ENCODE results near the gene EGLN1.
A peak's percentile ranks its signal among the peaks of the same experiment; 100 is the strongest.
"Not testable (repeated sequence)": the region's sequence is repeated elsewhere in the genome, so short reads cannot be mapped to it uniquely, and the experiment has no call there.

Gene EGLN1

GRCh38 chr1:231431665-231432415 is 9.8 kb upstream of the EGLN1 start:
- Mint-ChIP-seq H3K27ac (no peak overlapping the region), H3K27me3 (peaks cover 38% of the 10 kb centered on the region), H3K9me3 (no peaks in the 10 kb centered on the region), H3K36me3 (ENCODE audit: low read depth) (no peaks in the 10 kb centered on the region), H3K4me1 (ENCODE audit: low read depth) (no peaks in the 10 kb centered on the region), H3K4me3 (no peak overlapping the region)
- no peak for DNase-seq

GRCh38 chr1:231430678-231431352 is 8.7 kb upstream of the EGLN1 start:
- H3K36me3 Mint-ChIP-seq (ENCODE audit: low read depth); H3K9me3 Mint-ChIP-seq; H3K4me1 Mint-ChIP-seq (ENCODE audit: low read depth); DNase-seq; H3K27ac Mint-ChIP-seq; H3K4me3 Mint-ChIP-seq: not testable (repeated sequence)
- peaks cover 32% of the 10 kb centered on the region for H3K27me3 Mint-ChIP-seq

GRCh38 chr1:231428377-231428776 is 6.3 kb upstream of the EGLN1 start:
- H3K36me3 Mint-ChIP-seq (ENCODE audit: low read depth) = no peaks in the 10 kb centered on the region

GRCh38 chr1:231424950-231425805 is 3.1 kb upstream of the EGLN1 start:
- H3K4me1 Mint-ChIP-seq (ENCODE audit: low read depth) = peaks cover 10% of the 10 kb centered on the region
- H3K4me3 Mint-ChIP-seq = no peak overlapping the region

More at GRCh38 chr1:231428377-231428776, 6.3 kb upstream of the EGLN1 start:
- DNase-seq = no peak
- peaks cover 28% of the 10 kb centered on the region for H3K27me3 Mint-ChIP-seq
- H3K9me3 Mint-ChIP-seq = no peaks in the 10 kb centered on the region
- no peak overlapping the region for H3K27ac Mint-ChIP-seq
- no peak overlapping the region for H3K4me3 Mint-ChIP-seq
- H3K4me1 Mint-ChIP-seq (ENCODE audit: low read depth) = peaks cover 1% of the 10 kb centered on the region

GRCh38 chr1:231423648-231424047 is 1.6 kb upstream of the EGLN1 start:
- H3K4me1 Mint-ChIP-seq (ENCODE audit: low read depth) = peaks cover 24% of the 10 kb centered on the region
- DNase-seq = no peak
- peaks cover 4% of the 10 kb centered on the region for H3K27me3 Mint-ChIP-seq
- H3K9me3 Mint-ChIP-seq = no peaks in the 10 kb centered on the region
- peaks cover 21% of the 10 kb centered on the region for H3K36me3 Mint-ChIP-seq (ENCODE audit: low read depth)
- no peak overlapping the region for H3K27ac Mint-ChIP-seq
- H3K4me3 Mint-ChIP-seq = no peak overlapping the region

More at GRCh38 chr1:231424950-231425805, 3.1 kb upstream of the EGLN1 start:
- DNase-seq = no peak
- H3K9me3 Mint-ChIP-seq = no peaks in the 10 kb centered on the region
- no peak overlapping the region for H3K27ac Mint-ChIP-seq
- peaks cover 16% of the 10 kb centered on the region for H3K27me3 Mint-ChIP-seq
- H3K36me3 Mint-ChIP-seq (ENCODE audit: low read depth) = peaks cover 10% of the 10 kb centered on the region

GRCh38 chr1:231422798-231423309 is 767 bp upstream of the EGLN1 start:
- Mint-ChIP-seq H3K27ac (peak overlapping the region; percentile 93), H3K4me1 (ENCODE audit: low read depth) (peaks cover 32% of the 10 kb centered on the region), H3K36me3 (ENCODE audit: low read depth) (peaks cover 28% of the 10 kb centered on the region), H3K27me3 (no peaks in the 10 kb centered on the region), H3K9me3 (no peaks in the 10 kb centered on the region), H3K4me3 (peak overlapping the region; percentile 80)
- no peak for DNase-seq

- H3K27me3 Mint-ChIP-seq = no peaks in the 10 kb centered on the region
- peak overlapping the region; percentile 79 for H3K4me3 Mint-ChIP-seq
- H3K9me3 Mint-ChIP-seq = no peaks in the 10 kb centered on the region
- DNase-seq = no peak
- H3K36me3 Mint-ChIP-seq (ENCODE audit: low read depth) = peaks cover 33% of the 10 kb centered on the region
- peaks cover 45% of the 10 kb centered on the region for H3K4me1 Mint-ChIP-seq (ENCODE audit: low read depth)
- H3K27ac Mint-ChIP-seq = peak overlapping the region; percentile 72
Measured at GRCh38 chr1:231421546-231421970, 529 bp downstream of the EGLN1 start.

- peak; percentile 66 for DNase-seq
- H3K27ac Mint-ChIP-seq = peak overlapping the region; percentile 91
- H3K9me3 Mint-ChIP-seq = no peaks in the 10 kb centered on the region
- peaks cover 46% of the 10 kb centered on the region for H3K4me1 Mint-ChIP-seq (ENCODE audit: low read depth)
- no peaks in the 10 kb centered on the region for H3K27me3 Mint-ChIP-seq
- H3K4me3 Mint-ChIP-seq = peak overlapping the region; percentile 81
- peaks cover 34% of the 10 kb centered on the region for H3K36me3 Mint-ChIP-seq (ENCODE audit: low read depth)
Measured at GRCh38 chr1:231420959-231421545, 1.0 kb downstream of the EGLN1 start.

- H3K27ac Mint-ChIP-seq = peak overlapping the region; percentile 91
- H3K4me1 Mint-ChIP-seq (ENCODE audit: low read depth) = peaks cover 48% of the 10 kb centered on the region
- no peak for DNase-seq
- no peaks in the 10 kb centered on the region for H3K27me3 Mint-ChIP-seq
- H3K9me3 Mint-ChIP-seq = no peaks in the 10 kb centered on the region
- peaks cover 36% of the 10 kb centered on the region for H3K36me3 Mint-ChIP-seq (ENCODE audit: low read depth)
- H3K4me3 Mint-ChIP-seq = peak overlapping the region; percentile 81
Measured at GRCh38 chr1:231420299-231420958, 1.7 kb downstream of the EGLN1 start.

GRCh38 chr1:231419738-231420298 is 2.3 kb downstream of the EGLN1 start:
- DNase-seq = no peak
- Mint-ChIP-seq H3K4me1 (ENCODE audit: low read depth) (peaks cover 51% of the 10 kb centered on the region), H3K27ac (peak overlapping the region; percentile 22), H3K27me3 (no peaks in the 10 kb centered on the region), H3K4me3 (peak overlapping the region; percentile 81), H3K36me3 (ENCODE audit: low read depth) (peaks cover 38% of the 10 kb centered on the region), H3K9me3 (no peaks in the 10 kb centered on the region)

GRCh38 chr1:231419147-231419546 is 2.9 kb downstream of the EGLN1 start:
- no peak for DNase-seq
- Mint-ChIP-seq H3K4me1 (ENCODE audit: low read depth) (peaks cover 56% of the 10 kb centered on the region), H3K9me3 (no peaks in the 10 kb centered on the region), H3K27me3 (no peaks in the 10 kb centered on the region), H3K4me3 (peak overlapping the region; percentile 81), H3K36me3 (ENCODE audit: low read depth) (peaks cover 41% of the 10 kb centered on the region), H3K27ac (no peak overlapping the region)

- Mint-ChIP-seq H3K4me3 (peak overlapping the region; percentile 81), H3K27ac (no peak overlapping the region), H3K9me3 (no peaks in the 10 kb centered on the region), H3K36me3 (ENCODE audit: low read depth) (peaks cover 46% of the 10 kb centered on the region), H3K4me1 (ENCODE audit: low read depth) (peaks cover 60% of the 10 kb centered on the region), H3K27me3 (no peaks in the 10 kb centered on the region)
- DNase-seq = no peak
Measured at GRCh38 chr1:231418741-231419107, 3.4 kb downstream of the EGLN1 start.

GRCh38 chr1:231418101-231418740 is 3.9 kb downstream of the EGLN1 start:
- Mint-ChIP-seq H3K27ac (no peak overlapping the region), H3K4me3 (peak overlapping the region; percentile 81), H3K36me3 (ENCODE audit: low read depth) (peaks cover 51% of the 10 kb centered on the region), H3K9me3 (no peaks in the 10 kb centered on the region), H3K27me3 (no peaks in the 10 kb centered on the region), H3K4me1 (ENCODE audit: low read depth) (peaks cover 64% of the 10 kb centered on the region)
- no peak for DNase-seq

Data from activated T-cell treated with anti-CD3 and anti-CD28 coated beads, Interleukin-2, amount 50 U/mL, for 24 hours (primary cell).